ENCODE data around the gene TRAPPC14.

GRCh38 chr7:100190048-100190711 is 31.7 kb upstream of the TRAPPC14 start:
- TF ChIP-seq HCFC1 (IDR thresholded peaks at IDR 0.05; ENCODE audit: low read length) (no peak), CBFB (IDR thresholded peaks at IDR 0.05; ENCODE audit: low read depth) (no peak)

Data from GM12878 (cell line).